Activated CD8-positive, alpha-beta memory T cell treated with anti-CD3 and anti-CD28 coated beads, Interleukin-2, amount 50 U/mL, for 1 hour (primary cell): ENCODE data around the gene CTRL.
"Not testable (repeated sequence)": the region's sequence is repeated elsewhere in the genome, so short reads cannot be mapped to it uniquely, and the experiment has no call there.

Experiments
- DNase-seq: peaks from one replicate; pipeline ENCODE4 v3.0.0-alpha.2; 2020; ENCODE audit errors: extremely low read depth

Gene CTRL

GRCh38 chr16:67924140-67924906 lies 7.3 kb downstream of the CTRL start:
- DNase-seq: no peak

GRCh38 chr16:67923414-67924116 lies 8.1 kb downstream of the CTRL start:
- DNase-seq: no peak

DNA sequence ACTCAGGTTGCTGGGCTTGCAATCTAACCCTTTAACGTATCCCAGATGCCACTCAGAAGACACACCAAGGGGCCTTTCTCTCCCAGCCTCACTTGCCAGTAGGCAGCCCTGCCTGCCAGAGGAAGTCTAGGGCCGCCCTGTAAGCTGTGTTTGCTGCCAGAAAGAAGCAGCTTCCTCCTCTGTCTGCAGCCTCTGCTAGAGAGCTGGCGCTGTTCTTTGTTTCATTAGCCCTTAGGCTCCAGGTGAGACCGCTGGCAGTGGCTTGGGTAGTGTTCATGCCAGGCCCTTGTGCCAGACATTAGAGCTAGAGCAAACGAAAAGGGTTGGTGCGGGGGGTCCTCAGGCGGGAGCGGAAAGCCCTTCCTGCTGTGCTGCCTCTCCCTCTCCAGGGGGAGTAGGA lies 8.9 kb downstream of the CTRL start:
- DNase-seq: no peak

- no peak for DNase-seq
Observed at GRCh38 chr16:67922221-67922620, 9.4 kb downstream of the CTRL start.

GRCh38 chr16:67919622-67920221 lies 11.9 kb downstream of the CTRL start:
- no peak for DNase-seq

GRCh38 chr16:67917852-67918236 lies 13.8 kb downstream of the CTRL start:
- no peak for DNase-seq

GRCh38 chr16:67917140-67917851 lies 14.4 kb downstream of the CTRL start:
- DNase-seq: no peak

DNA sequence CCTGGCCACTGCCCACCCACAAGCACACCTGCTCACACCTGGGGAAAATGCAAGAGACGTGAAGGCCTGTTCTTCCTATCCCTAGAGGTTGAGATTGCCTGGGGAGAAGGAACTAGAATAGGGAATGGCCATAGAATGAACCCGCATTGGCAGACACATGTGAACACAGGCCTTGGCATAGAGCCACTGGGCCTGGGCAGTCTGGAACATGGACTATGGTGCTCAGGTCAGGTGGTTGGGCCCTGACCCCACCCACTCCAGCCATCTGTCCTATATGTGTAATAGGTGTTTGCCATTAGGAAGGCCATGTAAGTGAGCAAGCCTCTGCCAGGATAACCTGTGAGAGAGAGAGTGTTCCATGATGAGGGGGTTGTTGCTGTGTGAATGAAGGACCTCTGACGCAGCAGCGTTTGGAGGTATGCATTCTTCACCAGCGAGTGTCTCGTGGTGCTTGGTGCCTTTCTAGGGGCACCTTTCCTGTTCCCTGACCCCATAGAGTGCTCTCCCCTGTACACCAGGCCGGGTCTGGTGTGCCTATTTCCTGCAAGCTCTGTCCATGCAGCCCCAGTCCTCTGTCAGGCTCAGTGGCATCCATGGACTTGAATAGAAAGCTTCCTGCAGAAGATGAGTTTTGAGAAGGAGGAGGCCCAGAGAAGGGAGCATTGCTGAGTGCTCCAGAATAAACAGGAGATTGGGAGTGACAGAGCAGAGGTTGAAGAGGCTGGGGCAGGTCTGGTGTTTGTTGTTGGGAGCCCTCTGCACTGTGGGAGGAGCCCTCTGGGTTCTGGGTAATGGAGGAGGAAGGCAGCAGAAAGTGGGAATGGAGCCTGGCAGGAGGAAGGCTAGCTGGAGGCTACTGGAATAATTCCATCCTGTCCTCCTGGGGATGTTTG lies 15.6 kb downstream of the CTRL start:
- DNase-seq: no peak

- not testable (repeated sequence) for DNase-seq
Observed at GRCh38 chr16:67915496-67915769, 16.2 kb downstream of the CTRL start.

DNA sequence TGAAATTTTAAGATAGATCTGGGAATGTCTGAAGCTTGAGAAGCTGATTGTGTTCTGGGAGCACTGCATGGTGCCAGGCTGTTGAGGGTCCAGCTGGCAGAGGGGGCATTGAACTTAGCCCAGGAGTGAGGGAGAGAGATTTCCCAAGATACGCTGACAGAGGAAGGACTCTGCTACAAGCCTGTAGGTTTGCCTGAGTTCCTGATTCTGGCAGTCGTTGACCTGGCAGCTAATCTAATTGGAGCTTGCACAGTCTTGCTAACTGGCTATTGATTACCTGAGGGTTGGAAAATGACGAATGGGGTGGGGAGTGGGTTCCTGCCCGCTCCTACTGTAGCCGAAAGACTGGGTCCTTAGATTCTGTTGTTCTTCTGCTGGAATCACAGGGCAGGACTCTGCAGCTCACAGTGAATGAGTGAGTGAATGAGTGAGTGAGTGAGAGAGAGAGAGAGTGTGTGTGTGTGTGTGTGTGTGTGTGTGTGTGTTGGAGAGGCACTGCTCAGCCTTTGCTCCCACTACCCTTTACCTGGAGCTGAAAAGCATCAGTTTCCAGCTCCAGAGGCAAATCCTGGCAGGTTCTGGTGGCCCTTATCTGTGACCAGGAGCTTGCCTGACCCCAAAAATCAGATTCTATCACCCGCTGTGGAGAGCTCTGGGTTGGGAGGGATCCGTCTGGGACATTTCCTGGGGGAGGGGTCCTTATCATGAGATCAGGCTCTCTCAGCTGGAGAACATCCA lies 16.7 kb downstream of the CTRL start:
- no peak for DNase-seq

GRCh38 chr16:67910158-67910557 lies 21.5 kb downstream of the CTRL start:
- DNase-seq: no peak

DNA sequence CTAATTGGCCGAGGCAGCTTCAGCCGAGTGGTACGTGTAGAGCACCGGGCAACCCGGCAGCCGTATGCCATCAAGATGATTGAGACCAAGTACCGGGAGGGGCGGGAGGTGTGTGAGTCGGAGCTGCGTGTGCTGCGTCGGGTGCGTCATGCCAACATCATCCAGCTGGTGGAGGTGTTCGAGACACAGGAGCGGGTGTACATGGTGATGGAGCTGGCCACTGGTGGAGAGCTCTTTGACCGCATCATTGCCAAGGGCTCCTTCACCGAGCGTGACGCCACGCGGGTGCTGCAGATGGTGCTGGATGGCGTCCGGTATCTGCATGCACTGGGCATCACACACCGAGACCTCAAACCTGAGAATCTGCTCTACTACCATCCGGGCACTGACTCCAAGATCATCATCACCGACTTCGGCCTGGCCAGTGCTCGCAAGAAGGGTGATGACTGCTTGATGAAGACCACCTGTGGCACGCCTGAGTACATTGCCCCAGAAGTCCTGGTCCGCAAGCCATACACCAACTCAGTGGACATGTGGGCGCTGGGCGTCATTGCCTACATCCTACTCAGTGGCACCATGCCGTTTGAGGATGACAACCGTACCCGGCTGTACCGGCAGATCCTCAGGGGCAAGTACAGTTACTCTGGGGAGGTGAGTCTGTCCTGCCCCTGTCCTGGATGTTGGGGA lies 22.5 kb downstream of the CTRL start:
- no peak for DNase-seq

GRCh38 chr16:67907397-67908180 lies 24.1 kb downstream of the CTRL start:
- DNase-seq: no peak

DNA sequence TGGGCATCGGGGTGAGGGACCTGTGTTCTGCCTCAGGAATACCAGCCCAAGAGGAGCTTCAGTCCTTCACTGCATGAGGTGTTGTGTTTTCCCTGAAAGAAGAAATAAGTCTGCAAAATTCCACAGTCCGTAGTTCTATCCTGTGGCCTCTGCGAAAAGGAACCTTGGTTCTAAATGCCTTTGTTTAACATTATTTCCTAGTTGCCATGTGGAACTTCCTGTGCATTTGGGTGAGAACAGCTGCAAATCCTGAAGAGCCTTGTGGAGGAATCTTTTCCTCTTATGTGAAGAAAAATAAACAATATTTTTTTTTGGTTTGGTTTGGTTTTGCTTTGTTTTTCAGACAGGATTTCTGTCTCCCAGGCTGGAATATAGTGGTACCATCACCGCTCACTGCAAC lies 28.8 kb downstream of the CTRL start:
- DNase-seq: no peak

DNA sequence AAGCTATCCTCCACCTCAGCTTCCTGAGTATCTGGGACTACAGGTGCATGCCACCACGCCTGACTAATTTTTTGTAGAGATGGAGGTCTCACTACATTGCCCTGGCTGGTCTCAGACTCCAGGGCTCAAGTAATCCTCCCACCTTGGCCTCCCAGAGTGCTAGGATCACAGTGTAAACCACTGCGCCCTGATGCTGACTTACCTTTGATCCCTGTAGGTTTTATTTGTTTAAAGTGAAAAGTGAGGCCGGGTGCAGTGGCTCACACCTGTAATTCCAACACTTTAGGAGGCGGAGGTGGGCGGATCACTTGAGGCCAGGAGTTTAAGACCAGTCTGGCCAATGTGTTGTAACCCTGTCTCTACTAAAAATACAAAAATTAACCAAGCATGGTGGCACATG lies 29.9 kb downstream of the CTRL start:
- DNase-seq: no peak

GRCh38 chr16:67897231-67897630 lies 34.4 kb downstream of the CTRL start:
- DNase-seq: no peak

DNA sequence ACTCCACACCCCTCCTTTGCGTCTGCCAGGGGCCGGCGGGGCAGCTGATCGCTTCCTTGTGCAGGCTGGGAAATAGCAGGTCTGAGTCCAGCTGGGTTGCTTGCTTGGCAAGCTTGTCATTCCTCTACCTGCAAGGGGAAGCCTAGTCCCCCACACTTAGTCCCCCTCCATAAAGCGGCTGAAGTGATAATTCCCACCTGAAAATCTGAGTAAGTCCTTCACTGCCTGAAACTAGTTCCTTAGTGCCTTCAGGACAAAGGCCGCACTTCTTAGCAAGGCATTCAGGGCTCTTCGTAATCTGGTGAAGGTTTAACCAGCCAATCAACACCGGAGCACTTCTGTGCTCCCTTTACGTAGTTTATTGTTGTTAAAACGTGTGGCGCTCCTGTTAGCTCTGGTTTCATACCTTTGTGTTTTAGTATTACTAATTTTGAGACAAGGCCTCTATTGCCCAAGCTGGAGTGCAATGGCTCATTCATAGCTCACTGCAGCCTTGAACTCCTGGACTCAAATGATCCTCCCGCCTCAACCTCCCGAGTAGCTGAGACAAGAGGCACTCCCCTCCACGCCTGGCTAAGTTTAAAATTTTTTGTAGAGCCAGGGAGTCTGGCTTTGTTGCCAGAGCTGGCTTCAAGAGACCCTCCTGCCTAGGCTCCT lies 37.8 kb downstream of the CTRL start:
- DNase-seq: no peak

DNA sequence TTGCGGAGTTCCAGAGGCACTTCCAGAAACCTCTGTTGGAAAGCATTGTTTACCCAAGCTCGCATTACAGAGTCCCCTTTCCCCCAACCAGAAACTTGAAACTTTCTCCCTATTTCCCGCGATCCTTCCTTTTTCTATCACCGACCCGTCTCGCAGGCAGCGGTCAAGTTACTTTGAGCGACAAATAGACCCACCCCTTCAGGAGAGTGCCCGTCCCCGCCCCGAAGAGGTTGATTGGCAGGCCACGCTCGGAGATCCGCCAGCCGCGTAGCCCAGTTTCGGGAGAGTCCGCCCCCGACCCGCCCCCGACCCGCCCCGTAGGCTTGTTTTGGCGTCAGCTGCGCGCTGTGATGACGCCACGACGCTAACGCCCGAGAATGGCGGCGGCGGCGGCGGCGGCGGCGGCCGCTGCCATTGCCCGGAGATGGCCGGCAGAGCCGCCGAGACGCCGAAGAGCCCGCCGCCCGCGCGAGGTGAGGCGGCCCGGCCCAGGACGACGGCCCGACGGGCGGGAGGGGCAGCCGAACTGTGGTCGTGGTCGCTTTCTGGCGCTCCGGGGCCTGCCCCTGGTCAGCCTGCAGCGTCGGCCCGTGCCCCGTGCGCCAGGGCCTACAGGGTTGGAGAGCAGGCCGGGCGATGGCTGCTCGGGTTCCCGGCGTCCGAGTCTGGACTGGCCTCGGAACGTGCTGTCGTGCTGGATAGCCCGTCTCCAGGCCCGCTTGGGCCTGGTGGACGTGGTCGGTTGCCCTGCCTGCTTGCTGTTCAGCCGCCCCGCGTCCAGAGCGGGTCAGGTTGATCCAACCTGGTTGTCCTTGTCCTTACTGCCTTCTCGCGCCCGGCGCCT lies 38.5 kb downstream of the CTRL start, which contains the start of gene PSKH1:
Gene PSKH1, plus strand, starts transcription at position 356 of the 844 bp plus-strand sequence. CDS start 15,496 bp downstream, outside the sequence.
- DNase-seq: peak; percentile 82
